DMS 273 (cell line): ENCODE measurements around the gene PSMD1.
"Not testable (repeated sequence)": the region's sequence is repeated elsewhere in the genome, so short reads cannot be mapped to it uniquely, and the experiment has no call there.

Experiments used
- DNase-seq: peaks from one replicate; lab custom pipeline; 2025; ENCODE audit not compliant: unreplicated experiment; lab: John Stamatoyannopoulos, UW

Gene PSMD1

DNA sequence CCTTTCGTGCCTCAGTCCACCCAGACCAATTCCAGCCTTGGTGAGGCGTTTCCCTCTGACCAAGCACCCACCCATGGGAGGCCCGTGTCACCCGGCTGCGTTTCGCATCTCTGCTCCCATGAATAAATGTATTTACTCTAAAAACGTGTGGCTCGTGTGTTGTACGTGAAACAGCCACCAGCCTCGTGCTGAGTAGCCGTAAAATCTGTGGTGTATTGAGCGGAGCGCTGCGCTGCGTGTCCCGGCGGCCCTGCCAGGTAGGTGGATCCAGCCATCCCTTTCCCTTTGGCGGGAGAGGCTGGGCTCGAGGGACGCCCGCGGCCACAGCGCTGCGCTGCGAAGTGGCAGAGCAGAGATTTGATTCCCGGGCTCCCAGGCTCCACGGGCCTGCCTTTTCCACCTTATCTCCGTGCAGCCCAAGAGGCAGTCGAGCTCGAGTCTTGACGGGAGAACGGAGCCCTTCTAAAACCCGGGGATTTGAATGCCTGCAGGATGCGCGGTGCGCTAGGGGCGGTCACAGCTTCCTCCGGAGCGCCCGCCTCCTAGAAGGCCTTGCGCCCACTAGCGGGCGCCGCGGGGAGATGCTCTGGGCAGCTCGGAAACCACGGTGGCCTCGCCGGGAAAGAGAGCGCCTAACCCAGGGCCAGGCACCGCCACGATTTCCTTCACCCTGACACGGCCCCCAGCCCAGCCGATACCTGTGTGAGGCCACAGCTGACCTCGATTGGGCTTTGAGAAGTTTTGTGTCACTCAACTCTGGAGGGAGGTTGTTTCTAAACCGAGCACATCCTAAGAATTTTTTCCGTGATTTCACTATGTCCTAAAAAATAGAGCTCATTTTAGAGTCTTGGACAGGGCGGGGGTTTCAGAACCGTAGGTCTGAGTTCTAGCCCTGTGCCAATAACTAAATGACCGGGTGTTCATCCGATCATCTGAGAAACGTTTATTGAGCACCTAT, 3.9 kb upstream of the PSMD1 start:
- peak; percentile 95 for DNase-seq

DNA sequence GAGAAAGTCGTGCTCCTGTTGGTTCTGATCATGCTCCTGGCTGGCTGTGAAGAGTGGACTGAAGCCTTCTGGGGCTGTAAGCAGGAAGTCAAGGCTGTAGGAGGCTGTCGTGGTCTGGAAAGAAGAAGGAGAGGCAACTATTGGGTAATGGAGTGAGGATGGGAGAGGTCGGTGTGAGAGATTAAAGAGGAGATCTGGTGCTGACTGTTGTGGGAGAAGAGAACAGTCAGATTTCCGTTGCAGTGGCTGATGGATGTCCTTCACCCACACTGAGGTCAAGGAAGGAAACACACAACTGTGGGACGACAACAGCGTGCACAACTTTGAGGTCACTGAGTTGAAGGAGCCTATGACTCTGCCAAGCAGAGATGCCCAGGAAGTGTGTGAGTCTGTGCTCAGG, 2.8 kb upstream of the PSMD1 start:
- no peak for DNase-seq

GRCh38 chr2:231057590-231057989, 923 bp downstream of the PSMD1 start:
- DNase-seq: peak; percentile 51

GRCh38 chr2:231058761-231059550, 2.3 kb downstream of the PSMD1 start:
- no peak for DNase-seq

GRCh38 chr2:231059756-231060155, 3.1 kb downstream of the PSMD1 start:
- no peak for DNase-seq

DNA sequence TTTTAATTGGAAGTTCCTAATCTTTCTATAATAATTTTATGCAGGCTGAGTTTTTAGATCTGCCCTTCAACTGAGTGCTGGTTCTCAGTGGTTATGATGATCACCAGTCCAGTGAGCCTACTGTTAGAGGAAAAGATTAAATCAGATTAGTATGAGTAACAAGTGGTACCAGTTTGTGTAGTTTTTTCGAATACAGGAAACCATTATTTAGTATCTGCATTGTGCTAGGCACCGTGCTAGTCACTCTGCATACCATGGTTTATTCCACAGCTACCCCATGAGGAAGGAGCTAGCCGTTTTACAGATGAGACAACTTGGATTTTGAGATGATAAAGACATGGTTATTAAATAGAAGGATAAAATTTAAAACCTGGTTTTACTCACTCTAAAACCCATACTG, 6.1 kb downstream of the PSMD1 start:
- no peak for DNase-seq

GRCh38 chr2:231063347-231063746, 6.7 kb downstream of the PSMD1 start:
- DNase-seq: no peak

- DNase-seq: no peak
Observed at GRCh38 chr2:231065966-231066365, 9.3 kb downstream of the PSMD1 start.

- not testable (repeated sequence) for DNase-seq
Observed at GRCh38 chr2:231067531-231067930, 10.9 kb downstream of the PSMD1 start.

GRCh38 chr2:231068525-231069222, 12.0 kb downstream of the PSMD1 start:
- DNase-seq: no peak

DNA sequence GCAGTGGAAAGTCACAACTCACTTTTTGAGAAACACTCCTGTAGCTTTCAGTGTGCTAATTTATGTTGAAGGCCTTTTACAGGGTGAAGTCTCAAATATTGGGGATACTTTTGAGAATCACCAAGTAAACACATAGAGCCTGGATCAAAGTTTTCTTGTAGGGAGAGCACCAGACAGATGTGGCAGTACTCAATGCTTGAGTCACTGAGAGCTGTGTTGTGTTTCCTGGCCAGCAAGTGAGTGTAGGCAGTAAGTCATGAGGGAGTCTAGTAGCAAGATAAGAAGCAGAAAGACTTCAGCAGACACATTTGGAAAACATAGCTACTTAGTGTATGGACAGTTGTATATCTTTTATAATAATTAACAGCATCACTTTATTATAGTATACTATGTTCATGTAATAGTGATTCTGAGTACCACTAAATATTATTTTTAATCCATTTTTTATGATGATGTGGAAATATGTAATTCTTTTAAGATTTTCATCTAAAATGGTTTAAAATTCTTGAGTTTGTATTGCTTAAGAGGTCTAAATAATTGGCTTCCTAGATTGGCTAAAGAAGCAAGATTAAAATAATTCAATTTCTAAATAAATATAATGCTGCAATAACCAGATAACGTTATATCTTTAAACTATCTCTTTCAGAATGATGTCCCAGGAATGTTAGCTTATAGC, 12.8 kb downstream of the PSMD1 start:
- DNase-seq: no peak

GRCh38 chr2:231084565-231084964, 27.9 kb downstream of the PSMD1 start:
- no peak for DNase-seq

DNA sequence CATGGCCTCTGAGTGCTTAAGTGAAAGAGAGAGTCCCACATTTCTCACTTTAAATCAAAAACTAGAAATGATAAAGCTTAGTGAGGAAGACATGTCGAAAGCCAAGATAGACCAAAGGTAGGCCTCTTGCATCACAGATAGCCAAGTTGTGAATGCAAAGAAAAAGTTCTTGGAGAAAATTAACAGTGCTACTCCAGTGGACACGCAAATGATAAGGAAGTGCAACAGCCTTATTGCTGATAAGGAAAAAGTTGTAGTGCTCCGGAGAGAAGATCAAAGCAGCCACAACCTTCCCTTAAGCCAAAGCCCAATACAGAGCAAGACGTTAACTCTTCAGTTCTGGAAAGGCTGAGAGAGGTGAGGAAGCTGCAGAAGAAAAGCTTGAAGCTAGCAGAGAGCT, 32.1 kb downstream of the PSMD1 start:
- DNase-seq: no peak

- DNase-seq: no peak
Observed at GRCh38 chr2:231093933-231094332, 37.3 kb downstream of the PSMD1 start.

- DNase-seq: no peak
Observed at GRCh38 chr2:231094736-231095346, 38.2 kb downstream of the PSMD1 start.

DNA sequence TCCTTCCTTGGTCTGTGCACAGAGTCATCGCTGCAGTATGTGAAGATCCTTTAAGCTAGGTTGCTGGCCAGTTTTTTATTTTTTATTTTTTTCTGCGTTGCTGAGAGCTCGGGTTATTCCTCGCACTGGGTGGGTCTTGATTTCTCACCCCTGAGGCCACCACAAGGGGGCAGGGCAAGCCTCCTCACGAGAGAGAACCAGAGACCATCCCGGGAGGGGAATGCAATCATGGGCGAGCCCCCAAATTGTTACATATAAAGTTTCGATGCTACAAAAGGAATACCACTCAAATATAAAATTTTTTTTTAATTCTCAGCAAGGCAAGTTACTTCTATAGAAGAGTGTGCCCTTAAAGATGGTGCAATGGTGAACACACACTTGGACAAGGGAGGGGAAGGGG, 43.3 kb downstream of the PSMD1 start:
- DNase-seq: peak; percentile 12

- DNase-seq: not testable (repeated sequence)
Observed at GRCh38 chr2:231100321-231100720, 43.7 kb downstream of the PSMD1 start.

DNA sequence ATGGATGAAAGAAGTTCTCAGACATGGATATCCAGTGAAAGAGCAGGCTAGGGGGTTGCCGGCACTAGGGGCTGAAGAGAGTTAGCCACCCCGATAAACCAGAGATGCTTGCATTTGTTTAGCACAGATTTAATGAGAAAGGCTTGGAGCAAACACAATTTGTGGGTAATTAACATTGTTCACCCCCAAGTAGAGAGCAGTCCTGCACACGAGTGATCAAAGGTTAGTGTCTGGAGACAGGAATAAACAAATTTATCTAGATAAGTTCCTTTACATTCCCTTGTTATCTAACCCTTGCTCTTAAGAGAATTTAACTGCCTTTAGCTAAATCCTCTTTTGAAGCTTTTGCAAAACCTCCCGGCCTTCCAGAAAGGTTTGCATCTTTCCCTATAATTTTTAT, 44.3 kb downstream of the PSMD1 start:
- no peak for DNase-seq

GRCh38 chr2:231102772-231103171, 46.1 kb downstream of the PSMD1 start:
- no peak for DNase-seq

DNA sequence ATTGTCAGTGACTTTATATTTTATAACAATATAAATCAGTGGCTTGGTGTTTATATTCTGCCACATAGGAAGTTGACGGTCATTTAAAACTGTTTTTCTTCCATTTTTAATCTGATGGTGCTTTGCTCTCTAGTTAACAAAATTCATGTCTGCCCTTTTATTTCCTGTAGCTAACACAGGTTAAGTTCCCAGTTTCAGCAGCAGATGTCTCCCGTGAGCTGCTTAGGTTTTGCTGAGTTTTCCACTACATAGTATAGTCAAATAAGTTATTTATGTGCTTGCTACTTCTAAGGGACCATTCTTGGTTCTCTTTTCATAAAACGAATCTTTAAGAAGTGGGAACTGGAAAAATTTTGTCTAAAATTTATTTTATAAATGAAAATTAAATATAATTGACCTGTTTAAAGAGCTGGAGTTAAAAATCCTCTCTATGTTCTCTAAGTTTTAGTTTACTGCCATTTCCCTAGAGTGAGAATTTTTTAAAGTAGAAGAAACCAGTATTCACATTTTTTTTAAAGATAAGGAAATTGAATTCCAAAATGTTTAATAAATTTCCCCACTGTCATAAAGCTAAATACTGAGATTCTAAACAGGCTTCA, 47.5 kb downstream of the PSMD1 start:
- DNase-seq: peak; percentile 63
